SJSA1 (cell line): ENCODE data around the gene RAB32. TPM values are rescaled to one million over a fixed set of nuclear protein-coding genes. Genes with fewer than 3 reads are reported as not detected.
"Not testable (repeated sequence)": the region's sequence is repeated elsewhere in the genome, so short reads cannot be mapped to it uniquely, and the experiment has no call there.

Source experiments
- DNase-seq, 2 experiments: peaks; one replicate each; pipeline ENCODE4 v3.0.0-alpha.2; 2015 to 2020; ENCODE audit warnings: low spot score in 2 of 2, low read depth in 1 of 2
- H3K27ac ChIP-seq: fragments of 250-450 bp; sonication (Bioruptor Pico); 2 replicates; pipeline ENCODE4 v1.5.1; 2020; ENCODE audit warnings: mild to moderate bottlenecking, moderate library complexity
- H3K27me3 ChIP-seq: fragments of 250-450 bp; sonication (Bioruptor Pico); replicated peaks from 2 replicates; pipeline ENCODE4 v1.5.1; 2020; ENCODE audit warnings: mild to moderate bottlenecking, moderate library complexity
- H3K36me3 ChIP-seq: fragments of 250-450 bp; sonication (Bioruptor Pico); 2 replicates; pipeline ENCODE4 v1.5.1; 2020; ENCODE audit warnings: mild to moderate bottlenecking
- H3K4me1 ChIP-seq: fragments of 250-450 bp; sonication (Bioruptor Pico); replicated peaks from 2 replicates; pipeline ENCODE4 v1.6.1; 2021; ENCODE audit warnings: mild to moderate bottlenecking
- H3K4me3 ChIP-seq: fragments of 250-450 bp; sonication (Bioruptor Pico); 2 replicates; pipeline ENCODE4 v1.5.1; 2020; ENCODE audit warnings: mild to moderate bottlenecking
- H3K9me3 ChIP-seq: fragments of 250-450 bp; sonication (Bioruptor Pico); replicated peaks from 2 replicates; pipeline ENCODE4 v1.5.1; 2020; ENCODE audit warnings: mild to moderate bottlenecking
- total RNA-seq: library from RNA; depleted of rRNA; stranded (reverse); fragments of >200 nt; shearing (Covaris generic); gene quantifications from 2 replicates; pipeline ENCODE4 v1.2.3, GENCODE V29; 2014

Gene RAB32
- total RNA-seq, 1 experiment from 2014 or later, result 146 TPM

- no peak overlapping the region for H3K27ac ChIP-seq
- no peak overlapping the region for H3K4me3 ChIP-seq
- peaks cover 14% of the 10 kb centered on the region for H3K4me1 ChIP-seq
- DNase-seq, result no peak
- peaks cover 73% of the 10 kb centered on the region for H3K36me3 ChIP-seq
- no peaks in the 10 kb centered on the region for H3K27me3 ChIP-seq
- H3K9me3 ChIP-seq, result no peaks in the 10 kb centered on the region
Observed at GRCh38 chr6:146550911-146551310, 7.3 kb downstream of the RAB32 start.

DNA sequence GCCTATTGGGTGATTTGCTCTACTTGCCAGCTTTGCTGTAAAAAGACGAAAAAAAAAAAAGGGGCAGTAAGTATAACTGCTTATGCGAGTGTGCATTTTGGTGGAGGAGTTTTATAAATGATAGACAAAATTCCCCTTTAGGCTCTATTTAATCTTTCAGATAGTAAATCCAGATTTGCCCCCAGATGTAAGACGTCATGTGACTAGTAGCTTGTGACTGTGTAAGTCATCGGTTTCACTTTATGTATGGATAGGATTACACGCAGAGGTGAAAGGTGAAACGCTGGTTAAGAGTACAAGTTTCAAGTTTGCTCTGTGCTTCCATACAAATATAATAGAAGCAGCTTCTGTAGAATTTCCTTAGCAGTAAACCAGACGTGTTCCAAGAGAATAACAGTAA is 7.9 kb downstream of the RAB32 start:
- H3K27ac ChIP-seq, result no peak overlapping the region
- no peaks in the 10 kb centered on the region for H3K9me3 ChIP-seq
- peaks cover 8% of the 10 kb centered on the region for H3K4me1 ChIP-seq
- peaks cover 73% of the 10 kb centered on the region for H3K36me3 ChIP-seq
- DNase-seq, result no peak
- no peaks in the 10 kb centered on the region for H3K27me3 ChIP-seq
- no peak overlapping the region for H3K4me3 ChIP-seq

DNA sequence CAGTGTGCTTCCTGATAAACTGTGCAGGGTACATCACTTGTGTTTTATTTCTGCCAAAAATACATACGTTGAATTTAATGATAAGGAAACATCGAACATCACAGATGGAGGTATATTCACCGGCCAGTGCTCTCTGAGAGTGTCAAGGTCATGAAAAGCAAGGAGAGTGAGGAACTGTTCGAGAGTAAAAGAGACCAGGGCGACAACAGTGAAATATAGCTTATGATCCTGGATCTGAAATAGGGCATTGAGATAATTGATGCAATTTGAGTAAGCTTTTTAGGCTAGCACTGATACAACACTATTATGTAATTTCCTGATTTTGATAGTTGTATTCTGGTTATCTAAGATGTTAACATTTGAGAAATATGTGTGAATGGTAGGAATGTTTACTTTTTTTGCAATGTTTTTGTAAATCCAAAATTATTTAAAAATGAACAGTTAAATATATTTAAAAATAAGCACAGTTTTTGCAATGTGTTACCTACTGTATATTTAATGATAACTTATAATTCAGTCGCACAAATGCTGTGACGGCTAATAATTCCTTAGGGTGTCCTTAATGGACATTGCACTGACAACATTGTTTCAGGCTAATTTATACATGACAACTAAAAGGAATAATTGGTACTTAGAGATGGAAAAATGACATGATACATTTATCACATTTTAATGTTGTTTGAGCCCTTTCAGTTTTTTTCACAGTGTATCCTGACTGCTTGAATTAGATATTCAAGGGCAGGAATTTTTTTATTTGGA is 9.9 kb downstream of the RAB32 start:
- H3K4me1 ChIP-seq, result no peaks in the 10 kb centered on the region

DNA sequence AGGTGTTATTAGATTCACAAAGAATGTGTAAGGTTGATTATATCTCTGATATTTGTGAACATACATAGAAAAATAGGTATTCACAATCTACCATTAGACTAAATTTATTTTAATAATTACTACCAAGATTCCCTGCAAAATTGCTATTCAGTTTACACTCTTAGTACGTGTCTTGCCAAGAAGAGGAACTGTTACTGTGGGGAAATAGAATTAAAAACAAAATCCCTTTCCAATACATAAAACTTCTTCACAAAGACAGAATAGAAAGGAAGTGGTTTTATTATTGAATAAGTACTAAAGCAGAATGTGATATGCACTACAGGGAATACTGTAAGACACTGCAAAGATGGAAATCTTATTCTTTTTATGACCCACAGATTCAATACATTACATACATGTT is 17.0 kb downstream of the RAB32 start:
- Histone ChIP-seq H3K27ac (no peak overlapping the region), H3K36me3 (peaks cover 4% of the 10 kb centered on the region), H3K4me3 (no peak overlapping the region), H3K27me3 (no peaks in the 10 kb centered on the region), H3K4me1 (no peaks in the 10 kb centered on the region), H3K9me3 (no peaks in the 10 kb centered on the region)
- no peak for DNase-seq

More for the DNA sequence above, 9.9 kb downstream of the RAB32 start:
- H3K4me3 ChIP-seq, result no peak overlapping the region
- no peak for DNase-seq
- no peaks in the 10 kb centered on the region for H3K9me3 ChIP-seq
- H3K27me3 ChIP-seq, result no peaks in the 10 kb centered on the region
- peaks cover 66% of the 10 kb centered on the region for H3K36me3 ChIP-seq
- H3K27ac ChIP-seq, result no peak overlapping the region

GRCh38 chr6:146566661-146567060 is 23.0 kb downstream of the RAB32 start:
- not testable (repeated sequence) for H3K27ac ChIP-seq, H3K4me1 ChIP-seq, H3K36me3 ChIP-seq, H3K9me3 ChIP-seq, DNase-seq, H3K27me3 ChIP-seq, H3K4me3 ChIP-seq

GRCh38 chr6:146568619-146569018 is 25.0 kb downstream of the RAB32 start:
- H3K27ac ChIP-seq, H3K4me1 ChIP-seq, H3K4me3 ChIP-seq, H3K36me3 ChIP-seq, H3K27me3 ChIP-seq, DNase-seq, H3K9me3 ChIP-seq: not testable (repeated sequence)

- H3K4me1 ChIP-seq, result no peaks in the 10 kb centered on the region
- no peak for DNase-seq
- H3K4me3 ChIP-seq, result no peak overlapping the region
Observed at GRCh38 chr6:146574211-146574610, 30.6 kb downstream of the RAB32 start.

DNA sequence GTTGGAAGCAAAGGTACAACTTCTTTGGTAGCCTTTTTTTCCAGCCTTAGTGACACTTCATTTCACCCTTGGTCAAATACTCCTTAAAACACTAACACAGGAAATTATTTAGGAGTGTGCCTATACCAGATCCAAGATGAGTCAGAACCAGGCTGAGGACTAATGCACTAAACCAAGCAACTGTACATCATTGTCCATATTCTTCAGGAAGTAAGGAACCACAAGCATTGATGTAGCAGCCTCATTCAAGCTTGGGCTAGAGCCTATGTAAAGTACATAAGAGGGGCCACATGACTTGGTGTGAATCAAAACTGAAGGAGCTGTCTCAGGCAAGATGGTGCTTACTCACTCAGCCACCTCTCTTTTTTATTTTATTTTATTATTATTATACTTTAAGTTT is 34.4 kb downstream of the RAB32 start:
- Histone ChIP-seq H3K36me3 (no peaks in the 10 kb centered on the region), H3K4me3 (no peak overlapping the region), H3K27me3 (no peaks in the 10 kb centered on the region), H3K27ac (no peak overlapping the region), H3K9me3 (no peaks in the 10 kb centered on the region), H3K4me1 (no peaks in the 10 kb centered on the region)
- no peak for DNase-seq

More at GRCh38 chr6:146574211-146574610, 30.6 kb downstream of the RAB32 start:
- H3K27ac ChIP-seq, result no peak overlapping the region
- H3K27me3 ChIP-seq, result no peaks in the 10 kb centered on the region
- H3K9me3 ChIP-seq, result no peaks in the 10 kb centered on the region
- no peaks in the 10 kb centered on the region for H3K36me3 ChIP-seq

DNA sequence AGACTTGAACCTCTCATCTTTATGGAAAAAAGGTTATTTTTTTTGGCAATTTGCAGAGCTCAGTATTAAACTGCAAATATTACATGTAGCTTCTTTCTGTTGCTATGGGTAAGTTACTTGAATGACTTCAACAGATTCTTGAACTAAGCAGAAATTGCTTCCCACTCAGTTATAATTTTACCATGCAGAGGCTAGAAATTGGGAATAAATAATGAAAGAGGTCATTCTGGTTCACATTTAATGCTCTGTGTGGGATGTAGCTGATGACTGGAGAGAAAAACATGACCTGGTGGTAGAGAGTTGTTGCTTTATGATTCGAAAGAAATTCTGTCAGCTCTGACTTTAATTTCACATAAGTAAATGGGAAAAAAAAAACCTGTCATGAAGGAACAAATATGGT is 38.3 kb downstream of the RAB32 start:
- no peak for DNase-seq

GRCh38 chr6:146582857-146583256 is 39.2 kb downstream of the RAB32 start:
- no peaks in the 10 kb centered on the region for H3K27me3 ChIP-seq
- no peaks in the 10 kb centered on the region for H3K9me3 ChIP-seq
- DNase-seq, result no peak

More for the DNA sequence above, 38.3 kb downstream of the RAB32 start:
- H3K27me3 ChIP-seq, result no peaks in the 10 kb centered on the region
- H3K4me3 ChIP-seq, result no peak overlapping the region
- no peaks in the 10 kb centered on the region for H3K9me3 ChIP-seq
- H3K27ac ChIP-seq, result no peak overlapping the region
- H3K36me3 ChIP-seq, result no peaks in the 10 kb centered on the region
- H3K4me1 ChIP-seq, result no peaks in the 10 kb centered on the region

GRCh38 chr6:146583966-146584365 is 40.3 kb downstream of the RAB32 start:
- Histone ChIP-seq H3K9me3 (no peaks in the 10 kb centered on the region), H3K4me1 (no peaks in the 10 kb centered on the region), H3K36me3 (no peaks in the 10 kb centered on the region), H3K4me3 (no peak overlapping the region), H3K27me3 (no peaks in the 10 kb centered on the region), H3K27ac (no peak overlapping the region)
- no peak for DNase-seq

More at GRCh38 chr6:146582857-146583256, 39.2 kb downstream of the RAB32 start:
- Histone ChIP-seq H3K27ac (no peak overlapping the region), H3K4me3 (no peak overlapping the region), H3K36me3 (no peaks in the 10 kb centered on the region), H3K4me1 (no peaks in the 10 kb centered on the region)

- Histone ChIP-seq H3K27me3 (no peaks in the 10 kb centered on the region; the same call in 1 of the 2 replicates), H3K9me3 (no peaks in the 10 kb centered on the region), H3K4me1 (no peaks in the 10 kb centered on the region), H3K36me3 (no peaks in the 10 kb centered on the region), H3K4me3 (no peak overlapping the region), H3K27ac (no peak overlapping the region)
- DNase-seq, result no peak
Observed at GRCh38 chr6:146587459-146587858, 43.8 kb downstream of the RAB32 start.

DNA sequence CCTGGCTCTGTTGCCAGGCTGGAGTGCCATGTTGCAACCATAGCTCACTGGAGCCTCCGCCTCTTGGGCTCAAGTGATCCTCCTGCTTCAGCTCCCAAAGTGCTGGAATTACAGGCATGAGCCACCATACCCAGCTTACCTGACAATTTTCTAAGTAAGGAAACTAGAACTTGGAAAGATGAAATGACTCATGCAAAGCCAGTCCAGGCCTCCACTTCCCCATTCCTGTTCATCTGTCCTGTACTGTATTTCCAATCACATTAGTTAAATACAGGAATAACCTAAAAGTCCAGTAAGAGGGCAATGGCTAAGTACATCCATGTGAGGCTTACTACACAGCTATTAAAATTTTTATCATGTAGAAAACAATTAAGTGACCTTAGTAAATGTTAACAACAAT is 46.9 kb downstream of the RAB32 start:
- H3K27me3 ChIP-seq, result no peaks in the 10 kb centered on the region; the same call in 1 of the 2 replicates
- no peak overlapping the region for H3K4me3 ChIP-seq
- H3K36me3 ChIP-seq, result no peaks in the 10 kb centered on the region
- no peak for DNase-seq
- no peaks in the 10 kb centered on the region for H3K4me1 ChIP-seq
- no peaks in the 10 kb centered on the region for H3K9me3 ChIP-seq
- no peak overlapping the region for H3K27ac ChIP-seq

- no peak overlapping the region for H3K27ac ChIP-seq
- no peaks in the 10 kb centered on the region for H3K4me1 ChIP-seq
- H3K9me3 ChIP-seq, result no peaks in the 10 kb centered on the region
- H3K4me3 ChIP-seq, result no peak overlapping the region
- H3K27me3 ChIP-seq, result no peaks in the 10 kb centered on the region; the same call in 1 of the 2 replicates
- no peak for DNase-seq
- no peaks in the 10 kb centered on the region for H3K36me3 ChIP-seq
Observed at GRCh38 chr6:146592451-146592850, 48.8 kb downstream of the RAB32 start.

- Histone ChIP-seq H3K36me3 (no peaks in the 10 kb centered on the region), H3K4me1 (peaks cover 2% of the 10 kb centered on the region; the same call in 1 of the 2 replicates), H3K4me3 (no peak overlapping the region), H3K27ac (no peak overlapping the region), H3K27me3 (no peaks in the 10 kb centered on the region; the same call in 1 of the 2 replicates), H3K9me3 (no peaks in the 10 kb centered on the region)
- no peak for DNase-seq
Observed at GRCh38 chr6:146593986-146594385, 50.4 kb downstream of the RAB32 start.
